GM19324 (cell line): ENCODE measurements around the gene ZDHHC7.
"Not testable (repeated sequence)": the region's sequence is repeated elsewhere in the genome, so short reads cannot be mapped to it uniquely, and the experiment has no call there.

Experiments
- ATAC-seq: cut with Tn5 transposase; IDR thresholded peaks from one replicate; pipeline ENCODE4 v1.9.1; 2021; ENCODE audit warnings: mild to moderate bottlenecking, moderate library complexity; ENCODE audit not compliant: unreplicated experiment, low FRiP score

ZDHHC7 gene

GRCh38 chr16:85045641-85046471, 34.5 kb upstream of the ZDHHC7 start:
- ATAC-seq: no peak

- ATAC-seq: no peak
Observed at GRCh38 chr16:85045077-85045476, 33.7 kb upstream of the ZDHHC7 start.

- no peak for ATAC-seq
Observed at GRCh38 chr16:85042606-85043005, 31.3 kb upstream of the ZDHHC7 start.

GRCh38 chr16:85042167-85042526, 30.8 kb upstream of the ZDHHC7 start:
- ATAC-seq: no peak

- no peak for ATAC-seq
Observed at GRCh38 chr16:85041219-85042166, 30.2 kb upstream of the ZDHHC7 start.

- no peak for ATAC-seq
Observed at GRCh38 chr16:85040685-85041084, 29.4 kb upstream of the ZDHHC7 start.

GRCh38 chr16:85037721-85038120, 26.4 kb upstream of the ZDHHC7 start:
- ATAC-seq: no peak

- ATAC-seq: no peak
Observed at GRCh38 chr16:85037050-85037410, 25.7 kb upstream of the ZDHHC7 start.

- no peak for ATAC-seq
Observed at GRCh38 chr16:85036236-85037049, 25.1 kb upstream of the ZDHHC7 start.

- no peak for ATAC-seq
Observed at GRCh38 chr16:85034591-85035433, 23.5 kb upstream of the ZDHHC7 start.

GRCh38 chr16:85033171-85033570, 21.8 kb upstream of the ZDHHC7 start:
- no peak for ATAC-seq

- ATAC-seq: not testable (repeated sequence)
Observed at GRCh38 chr16:85032187-85032586, 20.9 kb upstream of the ZDHHC7 start.

GRCh38 chr16:85031451-85031850, 20.1 kb upstream of the ZDHHC7 start:
- no peak for ATAC-seq

- no peak for ATAC-seq
Observed at GRCh38 chr16:85029981-85030401, 18.7 kb upstream of the ZDHHC7 start.

GRCh38 chr16:85029408-85029784, 18.1 kb upstream of the ZDHHC7 start:
- ATAC-seq: no peak

- no peak for ATAC-seq
Observed at GRCh38 chr16:85028685-85029407, 17.5 kb upstream of the ZDHHC7 start.

- peak; percentile 11 for ATAC-seq
Observed at GRCh38 chr16:85027958-85028684, 16.8 kb upstream of the ZDHHC7 start.

GRCh38 chr16:85027349-85027957, 16.1 kb upstream of the ZDHHC7 start, which contains the start of gene KIAA0513:
Gene KIAA0513, plus strand, starts transcription at chr16:85027795. Its CDS starts 39,277 bp downstream, at chr16:85067072.
- peak; percentile 91 for ATAC-seq
